Adrenal gland (tissue), 5 donors: ENCODE measurements around the gene CCDC78.

Experiments used
- CTCF ChIP-seq, 6 experiments: fragments of 450-650 bp in 4 of 6; fragments of 200-600 bp in 2 of 6; sonication (generic) in 1 of 6; IDR thresholded peaks; 1 replicate in 5 of 6; 2 replicates in 1 of 6; pipeline versions ENCODE4 v1.5.1 to v1.8.0; 2016 to 2021; ENCODE audit warnings: antibody characterized with exemption in 6 of 6, mild to moderate bottlenecking in 2 of 6, moderate library complexity in 1 of 6
- POLR2A ChIP-seq, 2 donors: fragments of 450-650 bp; IDR thresholded peaks; one replicate each; pipeline ENCODE4 v1.6.1; 2017; ENCODE audit warnings: antibody characterized with exemption in 2 of 2, mild to moderate bottlenecking in 2 of 2, moderate library complexity in 1 of 2
- donor health status: DM: no; HTN: no; CAD: no.

- TF ChIP-seq POLR2A (IDR thresholded peaks at IDR 0.05) (no peak), CTCF (IDR thresholded peaks at IDR 0.05) (no peak)
Measured at GRCh38 chr16:705431-706188, 20.6 kb downstream of the CCDC78 start, which contains the start of gene FBXL16.
